ENCODE results near the gene PLK5.
A peak's percentile ranks its signal among the peaks of the same experiment; 100 is the strongest.

The PLK5 gene

DNA sequence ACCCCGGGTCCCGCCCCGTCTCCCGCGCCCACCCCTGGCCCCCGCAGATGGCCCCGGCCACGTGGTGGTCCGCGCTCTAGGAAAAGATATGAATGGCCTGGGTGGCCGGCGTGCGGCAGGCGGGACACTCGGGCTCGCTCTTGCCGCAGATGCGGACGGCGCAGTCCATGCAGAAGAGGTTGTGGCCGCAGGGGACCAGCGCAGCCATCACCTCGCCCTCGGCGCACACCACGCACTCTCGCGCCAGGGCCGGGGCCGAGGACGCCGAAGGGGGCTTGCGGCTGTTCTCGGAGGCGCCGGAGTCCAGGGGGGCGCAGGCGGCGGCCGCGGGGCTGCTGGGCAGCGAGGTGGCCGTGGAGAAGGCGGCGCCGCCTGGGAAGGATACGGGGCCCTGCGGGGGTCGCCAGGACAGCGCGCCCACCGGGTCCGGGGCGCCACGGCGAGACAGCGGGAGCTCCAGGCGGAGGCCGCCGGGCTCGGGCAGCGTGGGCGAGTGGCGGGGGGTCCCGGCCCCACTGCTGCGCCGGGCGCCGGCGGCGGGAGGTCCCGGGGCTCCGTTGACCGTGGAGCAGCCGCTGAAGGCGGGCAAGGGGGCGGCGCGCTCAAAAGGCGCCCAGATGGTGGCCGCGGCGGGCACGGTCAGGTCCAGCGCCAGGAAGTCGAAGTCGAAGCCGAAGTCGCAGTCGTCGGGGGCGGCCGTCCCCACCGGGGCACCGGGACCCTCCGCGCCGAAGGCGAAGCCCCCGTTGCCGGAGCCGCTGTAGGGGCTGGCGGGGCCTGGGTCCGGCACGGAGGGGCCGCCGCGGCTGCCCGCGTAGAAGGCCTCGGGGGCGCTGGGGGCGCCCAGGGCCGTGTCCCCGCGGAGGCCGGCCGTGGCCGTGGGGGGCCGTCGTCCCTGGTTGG is 31.9 kb downstream of the PLK5 start:
- DNase-seq (ENCODE audit: low read depth in 3 of 3): no peak

DNA sequence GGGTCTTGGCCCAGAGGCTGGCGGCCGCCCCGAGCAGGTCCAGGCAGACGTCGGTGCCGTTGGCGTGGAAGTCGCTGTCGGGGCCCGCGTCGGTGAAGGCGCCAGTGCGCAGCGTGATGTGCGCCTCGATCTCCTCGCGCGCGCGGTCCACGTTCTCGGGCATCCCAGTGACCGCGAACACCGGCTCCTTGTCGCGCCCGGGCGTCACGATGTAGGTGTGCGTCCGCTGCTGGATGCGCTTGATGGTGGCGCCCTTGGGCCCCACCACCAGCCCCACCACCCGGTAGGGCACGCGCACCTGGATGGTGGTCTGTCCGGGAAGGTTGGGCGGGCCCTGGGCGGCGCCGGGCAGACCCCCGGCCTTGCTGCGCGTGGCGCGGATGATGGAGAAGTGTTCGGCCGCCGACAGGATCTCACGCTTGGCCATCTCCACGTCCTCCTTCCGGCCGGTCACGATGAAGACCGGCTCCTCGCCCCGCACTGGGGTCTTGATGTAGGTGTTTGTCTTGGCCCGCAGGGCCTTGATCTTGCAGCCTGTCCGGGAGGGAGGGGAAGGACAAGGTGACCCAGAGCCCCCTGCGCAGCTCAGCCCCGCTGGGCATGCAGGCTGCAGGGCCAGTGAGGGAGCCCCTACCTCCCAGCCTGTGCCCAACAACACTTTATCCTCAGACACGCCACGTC is 32.7 kb downstream of the PLK5 start:
- DNase-seq (ENCODE audit: low read depth in 3 of 3): no peak

DNA sequence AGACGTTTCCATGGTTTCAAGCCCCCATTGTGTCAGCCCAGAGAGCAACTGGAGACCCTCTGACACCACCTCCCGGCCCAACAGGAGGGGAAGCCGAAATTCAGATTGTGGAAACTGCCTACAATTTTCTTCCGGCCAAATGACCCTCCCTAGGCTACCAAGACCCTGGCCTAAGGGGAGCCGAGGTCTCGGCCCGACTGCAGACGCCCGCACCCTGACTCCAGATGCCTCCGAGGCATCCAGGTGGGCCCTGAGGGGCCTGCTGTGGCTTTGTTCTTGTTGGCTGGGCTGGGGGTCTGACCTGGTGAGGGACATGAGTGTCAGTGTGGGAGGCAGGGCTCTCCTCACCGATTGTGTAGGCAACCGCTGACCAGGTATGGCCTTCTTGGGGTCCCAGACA is 34.7 kb downstream of the PLK5 start:
- no peak for DNase-seq (ENCODE audit: low read depth in 3 of 3)

DNA sequence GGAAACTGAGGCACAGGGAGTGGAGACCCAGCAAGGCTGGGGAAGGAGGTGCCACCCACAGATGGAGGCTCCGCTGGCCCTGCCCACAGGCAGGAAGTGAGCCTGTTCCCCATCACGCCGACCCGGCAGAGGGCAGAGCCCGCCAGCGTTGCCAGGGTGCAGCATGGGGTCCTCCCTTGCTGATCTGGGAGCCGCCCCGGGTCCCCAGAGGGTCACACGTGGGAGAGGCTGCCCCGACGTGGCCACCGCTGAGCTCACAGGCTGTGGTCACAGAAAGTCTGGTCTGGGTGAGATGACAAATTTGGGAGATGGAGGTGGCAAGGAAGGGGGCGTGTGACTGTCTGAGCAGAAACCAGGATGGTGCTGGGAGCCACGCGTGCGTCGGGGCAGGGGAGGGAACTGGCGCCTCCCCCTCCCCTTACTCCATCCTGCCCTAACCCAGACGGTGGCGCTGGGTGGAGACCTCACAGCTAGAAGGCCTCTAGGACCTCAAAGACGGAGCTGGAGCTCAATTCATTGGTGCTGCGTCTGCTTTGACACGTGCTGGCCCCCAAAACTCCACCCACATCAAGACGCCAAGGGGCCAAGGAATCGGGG is 36.5 kb downstream of the PLK5 start:
- DNase-seq (ENCODE audit: low read depth in 3 of 3): no peak

DNA sequence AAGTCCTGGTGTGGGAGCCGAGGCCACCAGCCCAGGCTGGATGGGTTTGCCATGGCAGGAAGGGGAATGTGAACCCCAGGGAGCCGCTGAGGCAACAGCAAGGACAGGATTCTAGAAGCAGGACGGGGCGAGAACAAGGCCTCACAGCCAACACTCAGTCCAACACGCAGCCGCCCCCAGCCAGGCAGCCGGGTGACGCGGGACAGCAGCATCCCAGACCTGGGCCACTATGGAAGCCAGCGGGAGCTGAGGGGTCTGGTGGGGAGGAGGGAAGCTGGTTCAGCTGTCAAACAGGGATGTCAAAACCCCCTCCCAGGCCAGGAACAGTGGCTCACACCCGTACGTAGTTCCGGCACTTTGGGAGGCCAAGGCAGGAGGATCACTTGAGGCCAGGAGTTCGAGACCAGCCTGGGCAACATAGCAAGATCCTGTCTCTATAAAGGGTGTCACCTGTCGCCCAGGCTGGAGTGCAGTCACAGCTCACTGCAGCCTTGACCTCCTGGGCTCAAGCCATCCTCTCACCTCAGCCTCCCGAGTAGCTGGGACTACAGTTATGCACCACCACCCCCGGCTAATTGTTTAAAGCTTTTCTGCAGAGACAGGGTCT is 37.5 kb downstream of the PLK5 start:
- DNase-seq (ENCODE audit: low read depth in 3 of 3): no peak

DNA sequence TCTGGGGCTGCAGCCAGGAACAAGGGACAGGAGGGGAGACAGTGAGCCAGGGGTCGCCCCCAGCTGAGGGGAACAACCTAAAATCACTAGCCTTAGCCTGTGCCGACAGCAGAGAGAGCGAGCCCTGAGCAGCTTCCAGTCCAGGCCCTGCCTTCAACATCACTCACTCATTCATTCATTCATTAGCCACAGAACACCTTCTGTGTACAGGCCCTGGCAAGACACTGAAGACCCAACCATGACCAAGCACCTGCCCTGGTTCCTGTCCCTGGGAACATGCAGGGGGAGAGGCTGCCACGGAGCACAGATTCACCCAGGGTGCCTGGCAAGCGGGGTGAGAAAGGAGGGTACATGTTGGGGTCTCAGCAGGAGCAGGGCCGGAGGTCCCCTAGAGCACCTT is 39.4 kb downstream of the PLK5 start:
- DNase-seq (ENCODE audit: low read depth in 3 of 3): no peak

DNA sequence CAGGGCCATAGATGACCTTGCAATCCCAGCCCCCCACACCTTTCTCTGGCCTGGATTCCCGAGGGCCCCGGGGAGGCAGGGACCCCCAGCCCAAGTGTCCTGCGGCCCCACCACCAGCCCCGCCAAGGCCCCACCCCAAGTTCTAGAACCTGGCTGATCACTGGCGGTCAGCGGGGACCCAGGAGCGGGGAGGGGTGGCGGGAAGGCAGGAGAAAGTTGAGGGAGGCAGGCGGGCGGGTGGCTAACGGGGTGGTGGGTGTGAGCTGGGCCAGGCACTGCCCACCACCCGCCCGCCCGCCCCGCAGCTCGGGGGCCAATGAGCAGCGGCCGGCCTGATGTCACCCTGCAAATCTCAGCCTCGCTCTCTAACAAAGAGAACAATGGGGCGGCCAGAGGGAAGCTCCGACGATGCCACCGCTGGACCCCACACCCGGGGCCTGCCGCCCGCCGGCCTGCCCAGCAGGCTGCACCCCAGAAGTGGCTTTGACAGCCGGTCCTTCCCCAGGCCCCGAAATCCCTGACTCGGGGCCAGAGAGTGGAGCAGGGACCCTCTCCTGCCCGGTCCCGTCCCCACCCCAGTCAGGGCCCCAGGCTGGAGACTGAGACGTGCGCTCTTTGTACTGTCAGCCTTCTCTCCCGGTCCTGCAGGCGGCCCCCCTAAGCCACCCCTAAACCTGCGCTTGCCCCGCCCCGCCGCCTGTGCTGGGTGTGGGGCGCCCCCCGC is 42.7 kb downstream of the PLK5 start:
- DNase-seq (ENCODE audit: low read depth in 3 of 3): no peak

DNA sequence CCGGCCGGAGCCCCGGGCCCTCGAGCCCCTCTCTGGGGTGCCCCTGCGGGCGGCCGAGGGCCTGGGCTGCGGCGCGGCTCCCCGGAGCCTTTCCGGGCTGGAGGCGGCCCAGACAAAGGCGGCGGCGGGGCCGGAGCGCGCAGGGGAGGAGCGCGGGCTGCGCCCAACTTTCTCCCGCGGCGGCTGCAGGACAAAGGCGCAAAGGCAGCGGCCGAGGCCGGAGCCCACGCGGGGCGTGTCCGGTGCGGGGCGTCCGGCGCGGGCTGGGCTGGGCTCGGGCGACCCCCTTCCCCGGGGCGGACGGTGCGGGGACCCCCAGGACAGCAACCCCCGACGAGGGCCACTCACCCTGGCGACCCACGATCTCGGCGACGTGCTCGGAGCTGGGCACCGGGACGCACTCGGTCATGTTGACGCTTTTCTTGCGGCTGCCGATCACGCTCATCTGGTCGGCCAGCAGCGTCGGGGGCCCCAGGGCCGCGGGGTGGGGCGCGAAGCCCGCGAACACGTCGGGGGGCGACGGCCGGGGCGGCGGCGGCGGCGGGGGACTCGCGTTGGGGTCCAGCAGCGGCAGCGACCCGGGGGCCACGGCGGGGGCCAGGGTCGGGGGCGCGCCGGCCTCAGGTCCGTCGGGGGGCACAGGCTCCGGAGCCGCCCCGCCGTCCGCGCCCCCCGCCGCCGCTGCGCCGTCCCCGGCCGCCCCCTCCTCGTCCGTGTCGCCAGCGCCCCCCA is 43.4 kb downstream of the PLK5 start:
- DNase-seq (ENCODE audit: low read depth in 3 of 3): no peak

DNA sequence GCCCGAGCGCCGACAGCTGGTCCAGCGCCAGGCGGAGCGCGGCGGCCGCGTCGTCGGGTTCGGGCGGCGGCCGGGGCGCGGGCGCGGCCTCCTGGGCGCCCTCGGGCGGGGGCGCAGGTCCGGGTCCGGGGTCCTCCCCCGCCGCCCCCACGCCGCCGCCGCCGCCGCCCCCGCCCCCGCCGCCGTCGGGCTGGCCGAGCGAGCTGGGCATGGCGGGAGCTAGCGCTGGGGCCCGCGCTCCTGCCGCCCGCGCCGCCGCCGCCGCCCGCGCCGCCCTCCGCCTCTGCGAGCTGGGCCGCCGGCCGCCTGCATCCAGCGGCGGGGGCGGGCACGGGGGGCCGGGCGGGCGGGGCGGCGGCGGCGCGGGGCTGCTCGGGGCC is 44.0 kb downstream of the PLK5 start:
- DNase-seq (ENCODE audit: low read depth in 3 of 3): no peak

DNA sequence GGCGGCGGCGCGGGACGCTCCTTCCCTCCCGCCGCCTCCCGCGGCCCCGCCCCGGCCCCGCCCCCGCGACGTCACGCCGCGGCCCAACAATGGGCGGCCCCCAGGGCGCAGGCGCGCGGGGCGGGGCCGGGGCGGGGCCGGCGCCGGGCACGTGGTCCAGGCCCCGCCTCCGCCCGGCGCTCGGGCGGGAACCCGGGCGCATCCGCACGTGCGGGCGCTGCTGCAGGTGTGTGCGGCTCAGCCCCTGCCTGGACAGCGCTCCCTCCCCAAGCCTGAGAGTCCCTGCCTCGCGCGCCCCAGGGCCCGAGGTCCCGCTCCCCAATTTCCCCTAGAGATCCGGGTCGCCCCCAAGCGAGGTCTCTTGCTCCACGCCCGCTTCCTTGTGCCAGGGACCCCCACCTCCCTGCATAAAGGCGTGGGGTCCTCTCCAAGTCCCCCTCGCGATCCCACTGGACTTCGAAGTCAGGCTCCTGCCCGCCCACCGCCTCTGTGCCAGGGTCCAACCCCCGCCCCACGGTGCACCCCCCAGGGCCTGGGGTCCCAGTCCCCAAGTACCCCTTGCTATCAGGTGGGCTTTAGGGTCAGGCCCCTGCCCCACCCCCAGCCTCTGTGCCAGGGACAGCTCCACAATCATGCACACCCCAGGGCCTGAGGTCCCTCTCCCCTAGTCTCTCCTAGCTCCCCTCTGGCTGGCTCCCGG is 44.6 kb downstream of the PLK5 start, which contains the start of gene MEX3D:
Gene MEX3D, minus strand, starts transcription at position 6 of the 700 bp plus-strand sequence. CDS start 267 bp downstream, outside the sequence.
- peak; percentile 60 to 81 (median 62) for DNase-seq (ENCODE audit: low read depth in 3 of 3)

DNA sequence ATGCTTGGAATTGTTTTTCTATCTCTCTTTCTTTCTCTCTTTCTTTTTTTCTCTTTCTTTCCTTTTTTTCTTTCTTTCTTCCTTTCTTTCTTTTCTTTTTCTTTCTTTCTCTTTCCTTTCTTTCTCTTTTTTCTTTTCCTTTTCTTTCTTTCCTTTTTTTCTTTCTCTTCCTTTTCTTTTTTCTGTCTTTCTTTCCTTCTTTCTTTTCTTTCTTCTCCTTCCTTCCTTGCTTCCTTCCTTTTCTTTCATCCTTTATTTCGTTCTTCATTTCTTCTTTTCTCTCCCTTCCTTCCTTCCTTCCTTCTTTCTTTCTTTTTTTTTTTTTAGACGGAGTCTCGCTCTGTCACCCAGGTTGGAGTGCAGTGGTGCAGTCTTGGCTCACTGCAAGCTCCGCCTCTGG is 46.1 kb downstream of the PLK5 start:
- DNase-seq (ENCODE audit: low read depth in 3 of 3): no peak

DNA sequence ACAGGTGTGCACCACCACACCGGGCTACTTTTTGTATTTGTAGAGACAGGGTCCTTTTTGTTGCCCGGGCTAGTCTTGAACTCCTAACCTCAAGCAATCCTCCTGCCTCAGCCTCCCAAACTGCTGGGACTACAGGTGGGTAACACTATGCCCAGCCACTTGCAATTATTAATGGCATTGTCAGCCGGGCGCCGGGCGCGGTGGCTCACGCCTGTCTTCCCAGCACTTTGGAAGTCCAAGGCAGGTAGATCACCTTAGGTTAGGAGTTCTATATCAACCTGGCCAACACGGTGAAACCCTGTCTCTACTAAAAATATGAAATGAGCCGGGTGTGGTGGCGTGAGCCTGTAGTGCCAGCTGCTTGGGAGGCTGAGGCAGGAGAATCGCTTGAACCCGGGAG is 47.0 kb downstream of the PLK5 start:
- no peak for DNase-seq (ENCODE audit: low read depth in 3 of 3)

DNA sequence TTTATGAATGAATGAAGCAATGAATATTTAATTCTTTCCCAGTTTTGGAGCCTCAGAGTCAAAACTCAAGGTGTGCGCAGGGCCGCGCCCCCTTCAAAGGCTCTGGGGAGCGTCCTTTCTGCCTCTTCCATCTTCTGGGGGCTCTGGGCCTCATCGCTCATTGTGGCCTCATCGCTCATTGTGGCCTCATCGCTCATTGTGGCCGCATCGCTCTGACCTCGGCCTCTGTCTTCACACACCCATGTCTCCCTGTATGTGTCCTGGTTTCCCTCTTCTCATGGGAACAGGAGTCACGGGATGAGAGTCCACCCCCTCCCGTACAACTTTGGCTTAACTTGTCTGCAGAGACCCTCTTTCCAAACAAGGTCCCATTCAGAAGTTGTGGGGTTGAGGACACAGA is 47.5 kb downstream of the PLK5 start:
- no peak for DNase-seq (ENCODE audit: low read depth in 3 of 3)

DNA sequence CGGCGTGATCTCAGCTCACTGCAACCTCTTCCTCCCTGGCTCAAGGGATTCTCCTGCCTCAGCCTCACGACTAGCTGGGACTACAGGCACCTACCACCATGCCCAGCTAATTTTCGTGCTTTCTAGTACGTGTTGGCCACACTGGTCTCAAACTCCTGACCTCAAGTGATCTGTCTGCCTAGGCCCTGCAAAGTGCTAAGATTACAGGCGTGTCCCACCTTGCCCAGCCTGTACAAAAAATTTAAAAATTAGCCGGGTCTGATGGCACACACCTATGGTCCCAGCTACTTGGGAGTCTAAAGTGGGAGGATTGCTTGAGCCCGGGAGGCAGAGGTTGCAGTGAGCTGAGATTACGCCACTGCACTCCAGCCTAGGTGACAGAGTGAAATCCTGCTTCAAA is 48.9 kb downstream of the PLK5 start:
- DNase-seq (ENCODE audit: low read depth in 3 of 3): no peak

DNA sequence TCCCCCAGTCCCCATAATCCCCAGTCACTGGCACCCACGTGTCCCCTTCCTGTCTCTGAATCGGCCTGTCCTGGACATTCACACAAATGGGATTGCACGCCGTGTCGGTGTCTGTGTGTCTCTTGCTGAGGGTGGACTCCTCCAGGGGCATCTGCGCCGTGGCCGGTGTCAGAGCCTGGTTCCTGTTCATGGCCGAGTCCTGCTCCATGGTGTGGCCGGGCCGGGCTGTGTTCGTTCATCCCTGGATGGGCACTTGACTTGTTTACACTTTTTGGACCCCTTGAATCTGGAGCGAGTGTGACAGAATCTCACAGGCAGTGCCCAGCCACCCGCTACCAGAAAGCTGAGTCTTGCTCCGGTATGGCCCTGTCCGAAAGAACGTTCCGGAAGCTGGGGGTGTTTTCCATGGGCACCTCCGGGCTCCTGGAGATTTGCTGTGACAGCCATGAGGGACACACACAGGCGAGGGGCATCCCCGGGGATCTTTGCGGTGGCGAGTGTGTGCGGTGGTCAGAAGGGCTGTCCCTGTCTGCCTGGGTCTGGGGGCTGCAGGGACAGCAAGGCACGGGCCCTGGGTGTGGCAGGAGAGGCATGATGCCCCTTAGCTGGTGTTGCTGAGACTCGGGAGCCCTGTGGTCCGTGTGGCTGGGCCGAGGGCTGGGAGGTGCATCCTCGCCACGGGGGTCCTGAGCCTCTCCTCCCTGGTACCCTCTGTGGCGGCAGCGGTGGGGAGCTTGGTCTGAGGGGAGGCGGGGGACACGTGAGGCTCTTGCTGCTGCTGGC is 50.7 kb downstream of the PLK5 start:
- no peak for DNase-seq (ENCODE audit: low read depth in 3 of 3)

DNA sequence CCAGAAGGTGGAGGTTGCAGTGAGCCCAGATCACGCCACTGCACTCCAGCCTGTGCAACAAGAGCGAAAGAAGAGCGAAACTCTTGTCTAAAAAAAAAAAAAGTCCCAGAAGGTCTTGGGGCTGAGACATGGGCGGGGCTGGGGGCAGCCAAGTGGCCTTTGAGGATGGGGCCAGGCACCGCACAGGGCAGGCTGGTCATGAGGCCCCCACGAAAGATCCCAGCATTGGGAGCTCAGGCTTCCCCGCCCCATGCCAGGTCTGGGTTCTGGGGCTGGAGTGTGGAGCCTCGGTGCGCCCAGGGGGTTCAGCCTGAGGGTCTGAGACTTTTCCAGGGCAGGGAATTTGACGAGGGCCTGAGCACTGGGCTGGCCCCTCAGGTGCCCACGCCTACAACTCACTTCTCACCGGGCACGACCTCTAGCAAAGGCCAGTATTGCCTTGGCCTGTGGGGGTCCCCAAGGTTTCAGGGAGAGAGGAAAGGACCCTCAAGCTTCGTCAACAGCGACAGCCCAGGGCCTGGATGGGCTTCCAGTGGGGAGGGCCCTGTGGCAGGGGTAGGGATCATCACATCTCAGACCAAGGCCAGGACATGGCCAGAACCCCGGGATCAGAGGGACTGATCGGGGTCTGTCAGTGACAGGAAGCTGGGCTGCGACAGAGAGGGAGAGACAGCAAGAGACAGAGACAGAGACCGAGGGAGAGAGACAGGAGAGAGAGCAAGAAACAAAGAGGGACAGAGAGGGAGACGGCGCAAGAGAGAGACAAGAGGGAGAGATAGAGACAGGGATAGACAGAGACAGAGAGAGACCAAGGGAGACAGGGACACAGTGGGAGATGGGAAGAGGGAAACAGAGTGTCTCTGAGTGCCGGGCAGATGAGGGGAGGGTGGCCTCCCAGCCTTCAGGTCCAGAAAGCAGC is 51.7 kb downstream of the PLK5 start:
- DNase-seq (ENCODE audit: low read depth in 3 of 3): no peak

DNA sequence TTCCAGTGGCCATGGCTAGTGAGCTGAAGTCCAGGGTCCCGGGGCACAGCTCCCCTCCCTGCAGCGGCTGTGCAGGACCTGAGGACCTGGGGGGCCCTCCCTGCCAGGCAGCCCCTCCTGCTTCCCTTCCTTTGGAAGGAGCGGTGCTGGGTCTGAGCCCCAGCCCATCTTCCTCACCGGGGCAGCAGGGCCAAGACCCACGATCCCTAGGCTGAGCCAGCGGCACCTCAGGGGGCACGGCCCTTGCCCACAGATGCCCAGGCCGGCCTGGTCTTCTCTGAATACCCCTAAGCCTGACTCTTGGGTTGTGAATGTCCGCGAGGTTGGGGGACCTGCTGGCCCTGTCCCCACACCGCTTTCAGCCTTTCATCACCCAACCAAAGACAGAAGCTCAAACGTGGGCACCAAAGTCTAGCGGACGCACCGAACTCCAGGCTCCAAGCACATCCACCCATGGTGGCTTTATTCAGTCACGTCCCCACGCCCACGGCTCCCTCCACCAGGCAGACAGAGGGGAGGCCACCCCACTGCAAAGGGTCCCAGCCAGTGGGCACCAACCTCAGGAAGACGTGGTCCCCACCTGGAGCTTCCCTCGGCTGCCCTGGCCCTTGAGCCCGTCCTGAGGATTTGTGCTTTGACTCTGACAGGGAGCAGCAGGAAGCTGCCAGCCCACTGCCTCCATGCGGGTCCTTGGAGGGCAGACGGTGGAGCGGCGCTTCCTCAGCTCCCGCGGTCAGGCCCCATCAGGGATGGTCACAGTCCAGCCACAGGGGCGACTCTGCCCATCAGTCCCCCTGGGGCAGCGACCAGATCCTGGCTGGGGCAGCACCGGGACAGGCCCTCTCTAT is 52.6 kb downstream of the PLK5 start:
- no peak for DNase-seq (ENCODE audit: low read depth in 3 of 3)

Data from stimulated activated CD4-positive, alpha-beta T cell treated with anti-CD3 and anti-CD28 coated beads, TNF-alpha, amount 100 ng/mL, for 48 hours (primary cell).